HG02981 (cell line): ENCODE data around the gene LAMA1.
"Not testable (repeated sequence)": the region's sequence is repeated elsewhere in the genome, so short reads cannot be mapped to it uniquely, and the experiment has no call there.

Experiments used
- ATAC-seq: cut with Tn5 transposase; IDR thresholded peaks from one replicate; pipeline ENCODE4 v1.9.1; 2021; ENCODE audit warnings: mild to moderate bottlenecking, moderate library complexity; ENCODE audit not compliant: unreplicated experiment

The LAMA1 gene

GRCh38 chr18:6949800-6950586 lies 167.6 kb downstream of the LAMA1 start:
- no peak for ATAC-seq

GRCh38 chr18:6948281-6949055 lies 169.1 kb downstream of the LAMA1 start:
- ATAC-seq, result no peak

- no peak for ATAC-seq
These were observed 170.1 kb downstream of the LAMA1 start for GRCh38 chr18:6947338-6948030.

DNA sequence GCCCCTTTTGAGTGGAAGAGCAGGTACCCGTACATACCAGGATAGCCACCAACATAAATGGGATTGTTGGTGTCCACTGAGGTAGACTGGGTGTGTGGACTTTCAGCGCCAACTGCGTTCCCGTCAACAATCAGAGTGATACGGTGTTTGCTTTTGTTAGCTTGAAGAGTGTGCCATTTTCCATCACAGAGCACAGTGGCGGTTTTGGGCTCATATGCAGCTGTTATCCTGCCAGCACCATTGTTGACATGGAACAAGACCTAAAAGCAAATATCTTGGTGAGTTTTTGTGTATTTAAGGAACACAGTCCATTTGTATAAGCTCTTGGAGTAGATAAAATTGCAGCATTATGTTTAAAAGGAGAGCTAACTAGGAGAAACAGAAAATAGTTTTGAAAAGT lies 174.5 kb downstream of the LAMA1 start:
- ATAC-seq, result no peak

DNA sequence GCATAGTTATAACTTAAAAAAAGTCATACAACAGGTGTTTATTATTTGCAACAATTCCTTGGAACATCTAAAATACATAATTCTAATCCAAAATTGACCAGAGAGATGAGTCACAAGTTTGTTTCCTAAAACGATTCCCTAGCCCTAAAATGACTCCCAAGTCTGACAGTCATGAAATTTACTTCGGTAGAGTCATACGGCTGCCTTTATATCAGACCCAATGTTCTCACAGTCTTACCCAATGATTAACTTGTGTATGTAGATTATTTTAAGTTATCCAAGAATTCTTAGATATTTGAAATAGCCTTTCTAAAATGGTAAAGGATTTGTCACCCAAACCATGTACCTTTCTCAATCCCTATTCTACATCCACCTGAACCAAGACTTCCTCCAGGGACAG lies 174.9 kb downstream of the LAMA1 start:
- ATAC-seq, result no peak

GRCh38 chr18:6941996-6942395 lies 175.6 kb downstream of the LAMA1 start:
- no peak for ATAC-seq

GRCh38 chr18:6940451-6940850 lies 177.1 kb downstream of the LAMA1 start:
- ATAC-seq, result no peak

DNA sequence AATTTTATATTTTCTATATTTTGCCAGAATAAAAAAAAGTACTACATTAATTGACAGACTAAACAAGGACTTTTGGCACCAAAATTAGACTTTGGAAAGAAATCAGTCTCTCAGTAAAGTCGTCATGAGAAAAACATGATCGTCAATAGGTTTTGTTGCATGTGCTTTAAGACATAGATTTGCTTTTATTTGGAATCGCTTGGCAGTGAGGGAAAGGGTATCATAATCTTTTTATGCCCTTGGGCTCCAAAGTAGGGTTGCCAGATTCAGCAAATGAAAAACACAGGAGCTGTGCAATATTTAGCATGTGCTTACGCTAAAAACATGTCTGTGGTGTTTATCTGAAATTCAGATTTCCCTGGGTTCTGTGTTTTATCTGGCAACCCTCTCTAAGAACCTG lies 177.6 kb downstream of the LAMA1 start:
- ATAC-seq, result no peak

DNA sequence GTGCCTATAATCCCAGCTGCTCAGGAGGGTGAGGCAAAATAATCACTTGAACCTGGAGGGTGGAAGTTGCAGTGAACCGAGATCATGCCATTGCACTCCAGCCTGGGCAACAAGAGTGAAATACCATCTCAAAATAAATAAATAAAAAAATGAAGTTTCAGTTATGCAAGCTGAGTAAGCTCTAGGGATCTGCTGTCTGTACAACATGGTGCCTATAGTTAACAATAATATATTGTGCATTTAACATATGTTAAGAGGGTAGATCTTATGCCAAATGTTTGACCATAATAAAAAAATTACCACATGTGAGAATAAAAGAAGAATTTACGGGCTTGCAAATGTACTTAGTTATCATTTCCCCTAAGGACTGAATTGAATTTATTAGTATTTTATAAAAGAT lies 179.2 kb downstream of the LAMA1 start:
- ATAC-seq, result not testable (repeated sequence)

GRCh38 chr18:6938003-6938402 lies 179.6 kb downstream of the LAMA1 start:
- ATAC-seq, result no peak

DNA sequence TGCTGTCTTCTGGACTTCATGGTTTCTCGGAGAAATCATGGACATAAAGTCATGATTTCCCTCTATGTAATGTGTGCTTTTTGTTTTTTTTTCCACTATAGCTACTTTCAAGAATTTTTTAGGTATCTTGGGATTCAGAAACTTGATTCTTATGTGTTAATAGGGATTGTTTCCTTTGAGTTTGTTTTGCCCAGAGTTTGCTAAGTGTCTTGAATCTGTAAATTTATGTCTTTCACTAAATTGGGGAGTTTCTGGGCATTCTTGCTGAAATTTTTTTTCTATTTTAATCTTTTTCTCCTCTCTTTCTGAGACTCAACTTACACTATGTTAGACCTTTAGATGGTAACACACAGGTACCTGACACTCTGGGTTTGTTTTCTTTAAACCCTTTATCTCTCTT lies 182.7 kb downstream of the LAMA1 start:
- ATAC-seq, result no peak

GRCh38 chr18:6929370-6930102 lies 188.1 kb downstream of the LAMA1 start:
- ATAC-seq, result no peak

GRCh38 chr18:6928359-6928758 lies 189.2 kb downstream of the LAMA1 start:
- ATAC-seq, result no peak

DNA sequence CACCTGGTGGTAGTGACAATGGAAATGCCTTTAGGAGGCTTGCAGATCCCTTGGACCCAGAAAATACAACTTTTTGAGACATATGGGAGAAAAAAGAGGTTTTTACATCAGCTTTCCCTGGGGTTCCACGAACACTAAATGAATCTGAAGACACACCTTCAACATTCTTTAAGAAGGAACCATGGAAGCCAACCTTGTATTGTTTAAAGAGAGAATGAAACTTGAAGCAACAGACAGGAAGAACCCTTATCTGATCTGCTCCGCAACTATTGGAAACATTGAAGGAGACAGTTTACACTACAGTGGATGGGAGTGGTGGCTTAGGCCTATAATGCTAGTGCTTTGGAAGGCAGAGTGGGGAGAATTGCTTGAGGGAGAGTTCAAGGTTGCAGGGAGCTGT lies 190.4 kb downstream of the LAMA1 start:
- no peak for ATAC-seq

- no peak for ATAC-seq
These were observed 194.4 kb downstream of the LAMA1 start for GRCh38 chr18:6923220-6923619.

GRCh38 chr18:6921571-6921970 lies 196.0 kb downstream of the LAMA1 start:
- no peak for ATAC-seq

DNA sequence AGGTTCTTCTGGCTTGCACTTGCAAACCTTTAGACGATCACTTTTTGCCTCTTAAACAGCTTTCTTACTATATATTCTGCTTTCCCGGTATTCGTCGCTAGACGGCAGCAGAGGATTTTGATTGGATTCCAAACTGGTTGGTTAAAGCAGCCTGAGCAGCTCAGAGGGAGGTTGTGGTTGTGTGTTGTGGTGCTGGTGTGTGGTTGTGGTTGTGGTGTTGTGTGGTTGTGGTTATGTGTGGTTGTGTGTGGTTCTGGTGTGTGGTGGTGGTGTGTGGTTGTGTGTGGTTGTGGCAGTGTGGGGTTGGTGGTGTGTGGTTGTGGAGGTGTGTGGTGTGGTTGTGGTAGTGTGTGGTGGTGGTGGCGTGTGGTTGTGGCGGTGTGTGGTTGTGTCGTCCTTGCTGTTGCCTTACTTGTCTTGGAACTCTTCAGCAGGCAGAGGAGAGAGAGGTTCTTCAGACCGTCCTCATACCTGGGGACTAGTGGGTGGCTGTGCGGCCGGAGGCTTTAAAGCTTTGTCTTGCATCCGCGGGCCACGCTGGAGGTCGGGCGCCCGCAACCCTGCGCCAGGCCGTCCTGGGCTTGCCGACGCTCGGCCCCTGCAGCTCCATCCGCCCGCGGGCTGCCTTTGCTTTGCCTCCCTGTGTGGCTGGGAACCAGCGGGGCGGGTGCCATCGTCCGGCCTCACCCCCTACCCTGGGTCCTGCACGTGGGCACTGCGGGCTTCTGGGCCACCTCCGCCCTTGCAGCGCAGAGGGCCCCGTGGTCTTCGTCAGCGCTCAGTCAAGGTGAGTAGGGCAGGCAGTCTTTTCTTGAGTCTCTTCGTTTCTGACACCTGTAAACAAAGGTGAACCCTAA lies 197.3 kb downstream of the LAMA1 start:
- no peak for ATAC-seq

- ATAC-seq, result no peak
These were observed 200.5 kb downstream of the LAMA1 start for GRCh38 chr18:6917072-6917471.

GRCh38 chr18:6901286-6901926 lies 216.2 kb downstream of the LAMA1 start:
- ATAC-seq, result no peak

GRCh38 chr18:6891788-6892187 lies 225.8 kb downstream of the LAMA1 start:
- ATAC-seq, result no peak
